Neural cell (in vitro differentiated cells): Measurements from ENCODE around the gene ST6GALNAC3. TPM values are rescaled to one million over a fixed set of nuclear protein-coding genes. Genes with fewer than 3 reads are reported as not detected.

Experiments used
- H2AFZ ChIP-seq: fragments of 200-600, 300-800 bp; sonication (generic), shearing (Covaris generic); 2 replicates; pipeline ENCODE4 v1.6.0; 2014; ENCODE audit warnings: low read depth, mild to moderate bottlenecking, antibody characterized with exemption, low read length, moderate library complexity
- H3F3A ChIP-seq: fragments of 200-600 bp; shearing (Covaris generic); 2 replicates; pipeline ENCODE4 v1.6.1; 2016; ENCODE audit warnings: mild to moderate bottlenecking, moderate library complexity, mixed read lengths, antibody characterized with exemption, low read length; ENCODE audit not compliant: insufficient read depth, poor library complexity, severe bottlenecking
- H3K27ac ChIP-seq: fragments of 200-600, 300-800 bp; sonication (generic), shearing (Covaris generic); 2 replicates; pipeline ENCODE4 v1.5.1; 2014; ENCODE audit warnings: mild to moderate bottlenecking, low read length, moderate library complexity
- H3K27me3 ChIP-seq: fragments of 300-800, 200-600 bp; sonication (generic), shearing (Covaris generic); 2 replicates; pipeline ENCODE4 v1.6.0; 2014; ENCODE audit warnings: mild to moderate bottlenecking, low read depth, low read length, moderate library complexity; ENCODE audit not compliant: insufficient read depth
- H3K36me3 ChIP-seq: fragments of 300-800, 200-600 bp; sonication (generic), shearing (Covaris generic); 2 replicates; pipeline ENCODE4 v1.5.1; 2014; ENCODE audit warnings: mild to moderate bottlenecking, antibody characterized with exemption, low read length, moderate library complexity; ENCODE audit not compliant: insufficient read depth
- H3K4me2 ChIP-seq: fragments of 300-800, 200-600 bp; sonication (generic), shearing (Covaris generic); 2 replicates; pipeline ENCODE4 v1.6.0; 2014; ENCODE audit warnings: mild to moderate bottlenecking, low read length
- H3K4me3 ChIP-seq: fragments of 300-800, 200-600 bp; sonication (generic), shearing (Covaris generic); 2 replicates; pipeline ENCODE4 v1.5.1; 2014; ENCODE audit warnings: mild to moderate bottlenecking, low read length, moderate library complexity
- H3K79me2 ChIP-seq: fragments of 200-600 bp; shearing (Covaris generic); replicated peaks from 2 replicates; pipeline ENCODE4 v1.6.0; 2014; ENCODE audit warnings: mild to moderate bottlenecking, low read length, moderate library complexity; ENCODE audit not compliant: insufficient read depth
- H3K9ac ChIP-seq: fragments of 300-800, 200-600 bp; sonication (generic), shearing (Covaris generic); 2 replicates; pipeline ENCODE4 v1.6.1; 2016; ENCODE audit warnings: mild to moderate bottlenecking, low read length, mixed read lengths
- H3K9me2 ChIP-seq: fragments of 200-600 bp; shearing (Covaris generic); 2 replicates; pipeline ENCODE4 v1.6.1; 2016; ENCODE audit warnings: mild to moderate bottlenecking, low read length, mixed read lengths; ENCODE audit not compliant: insufficient read depth
- H3K9me3 ChIP-seq: fragments of 200-600, 300-800 bp; sonication (generic), shearing (Covaris generic); 2 replicates; pipeline ENCODE4 v1.6.1; 2016; ENCODE audit warnings: mild to moderate bottlenecking, mixed run types, low read length, moderate library complexity, mixed read lengths
- H4K20me1 ChIP-seq: fragments of 200-600 bp; shearing (Covaris generic); 2 replicates; pipeline ENCODE4 v1.6.1; 2016; ENCODE audit warnings: mild to moderate bottlenecking, mixed run types; ENCODE audit not compliant: insufficient read depth
- CTCF ChIP-seq: fragments of 450-650 bp; IDR thresholded peaks from 2 replicates; pipeline ENCODE4 v1.5.1; 2014; ENCODE audit warnings: antibody characterized with exemption, mild to moderate bottlenecking, moderate library complexity; ENCODE audit not compliant: poor library complexity, severe bottlenecking
- EP300 ChIP-seq: fragments of 450-650 bp; conservative IDR thresholded peaks from 2 replicates; pipeline ENCODE4 v1.6.1; 2014; ENCODE audit warnings: antibody characterized with exemption, mild to moderate bottlenecking, moderate library complexity; ENCODE audit not compliant: poor library complexity, severe bottlenecking
- EZH2 ChIP-seq: fragments of 200-600, 300-800 bp; shearing (Covaris generic), sonication (generic); IDR thresholded peaks from 2 replicates; pipeline ENCODE4 v1.6.1; 2014; ENCODE audit warnings: antibody characterized with exemption, low read length, borderline replicate concordance, mild to moderate bottlenecking; ENCODE audit not compliant: insufficient read depth, poor library complexity, severe bottlenecking
- MXI1 ChIP-seq: fragments of 450-650 bp; conservative IDR thresholded peaks from 2 replicates; pipeline ENCODE4 v1.6.1; 2014; ENCODE audit warnings: antibody characterized with exemption, mild to moderate bottlenecking; ENCODE audit not compliant: poor library complexity, severe bottlenecking
- POLR2AphosphoS5 ChIP-seq: IDR thresholded peaks from 2 replicates; pipeline ENCODE4 v1.6.1; 2012
- RAD21 ChIP-seq: fragments of 450-650 bp; conservative IDR thresholded peaks from 2 replicates; pipeline ENCODE4 v1.6.1; 2014; ENCODE audit warnings: antibody characterized with exemption, mild to moderate bottlenecking, moderate library complexity
- REST ChIP-seq: IDR thresholded peaks from 2 replicates; pipeline ENCODE4 v1.6.1; 2012; ENCODE audit warnings: borderline replicate concordance
- SMC3 ChIP-seq: fragments of 450-650 bp; conservative IDR thresholded peaks from 2 replicates; pipeline ENCODE4 v1.6.1; 2014; ENCODE audit warnings: antibody characterized with exemption, mild to moderate bottlenecking, moderate library complexity; ENCODE audit not compliant: poor library complexity
- TAF1 ChIP-seq: IDR thresholded peaks from 2 replicates; pipeline ENCODE4 v1.6.1; 2012; ENCODE audit warnings: low read depth
- polyA plus RNA-seq: library from polyadenylated mRNA; depleted of rRNA; stranded (reverse); fragments of >200 nt; gene quantifications from 2 replicates; pipeline ENCODE4 v1.2.3, GENCODE V29; 2014

Gene ST6GALNAC3
- polyA plus RNA-seq, 1 donor from 2014 or later = 3.6 TPM

GRCh38 chr1:76314730-76315129 lies 240.2 kb downstream of the ST6GALNAC3 start:
- no peaks in the 10 kb centered on the region for H3K36me3 ChIP-seq
- no peaks in the 10 kb centered on the region for H3K9me3 ChIP-seq
- H3K4me3 ChIP-seq = no peak overlapping the region
- no peaks in the 10 kb centered on the region for H3K27me3 ChIP-seq
- H4K20me1 ChIP-seq = no peaks in the 10 kb centered on the region
- TF ChIP-seq SMC3 = no peak
- TF ChIP-seq RAD21 = no peak
- no peak for TF ChIP-seq REST
- no peak for TF ChIP-seq TAF1
- no peak for TF ChIP-seq POLR2AphosphoS5
- TF ChIP-seq EP300 = no peak
- no peak for TF ChIP-seq EZH2
- TF ChIP-seq MXI1 = no peak
- no peak for TF ChIP-seq CTCF
- H3K9ac ChIP-seq = no peak overlapping the region
- no peaks in the 10 kb centered on the region for H3K9me2 ChIP-seq
- no peaks in the 10 kb centered on the region for H3F3A ChIP-seq
- no peak overlapping the region for H3K4me2 ChIP-seq
- peak overlapping the region; percentile 25 for H3K27ac ChIP-seq
- no peak overlapping the region for H2AFZ ChIP-seq
- no peaks in the 10 kb centered on the region for H3K79me2 ChIP-seq

- Histone ChIP-seq H4K20me1 (no peaks in the 10 kb centered on the region), H3K4me2 (no peak overlapping the region), H3K9me3 (no peaks in the 10 kb centered on the region), H3K27me3 (no peaks in the 10 kb centered on the region), H3K4me3 (no peak overlapping the region), H3K9me2 (no peaks in the 10 kb centered on the region), H3K9ac (no peak overlapping the region), H2AFZ (no peak overlapping the region), H3K27ac (no peak overlapping the region), H3K36me3 (no peaks in the 10 kb centered on the region), H3F3A (no peaks in the 10 kb centered on the region), H3K79me2 (no peaks in the 10 kb centered on the region)
- TF ChIP-seq POLR2AphosphoS5 = no peak
- no peak for TF ChIP-seq SMC3
- no peak for TF ChIP-seq MXI1
- no peak for TF ChIP-seq EZH2
- no peak for TF ChIP-seq TAF1
- TF ChIP-seq CTCF = no peak
- TF ChIP-seq EP300 = no peak
- TF ChIP-seq RAD21 = no peak
- no peak for TF ChIP-seq REST
Observed at GRCh38 chr1:76317299-76317900, 242.9 kb downstream of the ST6GALNAC3 start.
